GM12892 (cell line): ENCODE measurements around the gene CYTH3.
"Not testable (repeated sequence)": the region's sequence is repeated elsewhere in the genome, so short reads cannot be mapped to it uniquely, and the experiment has no call there.

ENCODE experiments used
- POLR2A ChIP-seq: IDR thresholded peaks from 2 replicates; pipeline ENCODE4 v1.6.1; 2011; ENCODE audit warnings: low read depth, low read length, control low read depth
- POLR2AphosphoS5 ChIP-seq: IDR thresholded peaks from 2 replicates; pipeline ENCODE4 v1.6.1; 2011; ENCODE audit warnings: low read depth, low read length, control low read depth
- TAF1 ChIP-seq: IDR thresholded peaks from 2 replicates; pipeline ENCODE4 v1.6.1; 2011; ENCODE audit warnings: low read depth, mild to moderate bottlenecking, control low read depth, low read length, borderline replicate concordance

DNA sequence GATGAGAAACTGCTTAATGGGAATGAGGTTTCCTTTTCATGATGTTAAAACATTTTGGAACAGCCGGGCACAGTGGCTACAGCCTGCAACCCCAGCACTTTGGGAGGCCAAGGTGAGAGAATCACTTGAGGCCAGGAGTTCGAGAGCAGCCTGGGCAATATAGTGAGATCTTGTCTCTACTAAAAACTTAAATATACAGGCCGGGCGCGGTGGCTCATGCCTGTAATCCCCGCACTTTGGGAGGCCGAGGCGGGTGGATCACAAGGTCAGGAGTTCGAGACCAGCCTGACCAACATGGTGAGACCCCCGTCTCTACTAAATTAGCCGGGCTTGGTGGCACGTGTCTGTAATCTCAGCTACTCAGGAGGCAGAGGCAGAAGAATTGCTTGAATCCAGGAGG is 19.5 kb upstream of the CYTH3 start:
- not testable (repeated sequence) for TF ChIP-seq POLR2A, POLR2AphosphoS5, TAF1
